ENCODE results near the gene CCDC6.

The CCDC6 gene

GRCh38 chr10:59907537-59907917 lies 1.2 kb upstream of the CCDC6 start:
- TF ChIP-seq CTCF (conservative IDR thresholded peaks at IDR 0.05; ENCODE audit: low read depth, low read length) = no peak
- no peak overlapping the region for H3K4me3 ChIP-seq (ENCODE audit: low read depth, low read length)
- DNase-seq (ENCODE audit: low read depth) = no peak

- no peak for TF ChIP-seq CTCF (conservative IDR thresholded peaks at IDR 0.05; ENCODE audit: low read depth, low read length)
- H3K4me3 ChIP-seq (ENCODE audit: low read depth, low read length) = peak overlapping the region; percentile 87
- DNase-seq (ENCODE audit: low read depth) = no peak
Measured at GRCh38 chr10:59905731-59906416, 482 bp downstream of the CCDC6 start.

- H3K4me3 ChIP-seq (ENCODE audit: low read depth, low read length) = peak overlapping the region; percentile 87
- no peak for DNase-seq (ENCODE audit: low read depth)
- peak; percentile 4 for TF ChIP-seq CTCF (conservative IDR thresholded peaks at IDR 0.05; ENCODE audit: low read depth, low read length)
Measured at GRCh38 chr10:59905066-59905730, 1.2 kb downstream of the CCDC6 start.

- peak overlapping the region; percentile 87 for H3K4me3 ChIP-seq (ENCODE audit: low read depth, low read length)
- DNase-seq (ENCODE audit: low read depth) = no peak
- no peak for TF ChIP-seq CTCF (conservative IDR thresholded peaks at IDR 0.05; ENCODE audit: low read depth, low read length)
Measured at GRCh38 chr10:59904426-59905065, 1.8 kb downstream of the CCDC6 start.

GRCh38 chr10:59903871-59904270 lies 2.5 kb downstream of the CCDC6 start:
- H3K4me3 ChIP-seq (ENCODE audit: low read depth, low read length) = no peak overlapping the region
- DNase-seq (ENCODE audit: low read depth) = peak; percentile 41
- no peak for TF ChIP-seq CTCF (conservative IDR thresholded peaks at IDR 0.05; ENCODE audit: low read depth, low read length)

- no peak for DNase-seq (ENCODE audit: low read depth)
- TF ChIP-seq CTCF (conservative IDR thresholded peaks at IDR 0.05; ENCODE audit: low read depth, low read length) = no peak
- H3K4me3 ChIP-seq (ENCODE audit: low read depth, low read length) = no peak overlapping the region
Measured at GRCh38 chr10:59902016-59902415, 4.3 kb downstream of the CCDC6 start.
